D721Med (cell line): ENCODE results near the gene TWNK.
"Not testable (repeated sequence)": the region's sequence is repeated elsewhere in the genome, so short reads cannot be mapped to it uniquely, and the experiment has no call there.

Experiments
- DNase-seq: peaks from one replicate; pipeline ENCODE4 v3.0.0; 2011; ENCODE audit warnings: low spot score; ENCODE audit not compliant: insufficient read length
- FAIRE-seq: peaks from 2 replicates; lab custom pipeline; 2011; peaks lifted over from hg19 to GRCh38; lab: Jason Lieb, UNC
- CTCF ChIP-seq: IDR thresholded peaks from 2 replicates; pipeline ENCODE4 v1.5.1; 2012; ENCODE audit warnings: mild to moderate bottlenecking, control low read depth; ENCODE audit not compliant: insufficient read depth; ENCODE audit errors: missing control alignments

TWNK gene

GRCh38 chr10:101031796-101032636 lies 44.7 kb downstream of the TWNK start:
- FAIRE-seq (no peak), DNase-seq (peak; percentile 44)
- TF ChIP-seq CTCF, result no peak

GRCh38 chr10:101032637-101033224 lies 45.4 kb downstream of the TWNK start:
- FAIRE-seq, result no peak
- peak; percentile 44 for DNase-seq
- TF ChIP-seq CTCF, result no peak

- FAIRE-seq (no peak), DNase-seq (no peak)
- TF ChIP-seq CTCF, result no peak
These were observed 45.9 kb downstream of the TWNK start for GRCh38 chr10:101033276-101033675.

GRCh38 chr10:101034404-101034803 lies 47.1 kb downstream of the TWNK start:
- not testable (repeated sequence) for DNase-seq, FAIRE-seq

GRCh38 chr10:101035314-101035713 lies 48.0 kb downstream of the TWNK start:
- FAIRE-seq (no peak), DNase-seq (no peak)
- no peak for TF ChIP-seq CTCF

- FAIRE-seq (no peak), DNase-seq (no peak)
- no peak for TF ChIP-seq CTCF
These were observed 48.8 kb downstream of the TWNK start for GRCh38 chr10:101035916-101036702.

- FAIRE-seq (no peak), DNase-seq (no peak)
- no peak for TF ChIP-seq CTCF
These were observed 49.4 kb downstream of the TWNK start for GRCh38 chr10:101036726-101037125.
